Amygdala (tissue), 56 donors: ENCODE data around the gene BTG4.

ENCODE experiments used
- DNase-seq, 56 donors: peaks; one replicate each; lab custom pipeline; 2025; lab: John Stamatoyannopoulos, UW

The BTG4 gene

DNA sequence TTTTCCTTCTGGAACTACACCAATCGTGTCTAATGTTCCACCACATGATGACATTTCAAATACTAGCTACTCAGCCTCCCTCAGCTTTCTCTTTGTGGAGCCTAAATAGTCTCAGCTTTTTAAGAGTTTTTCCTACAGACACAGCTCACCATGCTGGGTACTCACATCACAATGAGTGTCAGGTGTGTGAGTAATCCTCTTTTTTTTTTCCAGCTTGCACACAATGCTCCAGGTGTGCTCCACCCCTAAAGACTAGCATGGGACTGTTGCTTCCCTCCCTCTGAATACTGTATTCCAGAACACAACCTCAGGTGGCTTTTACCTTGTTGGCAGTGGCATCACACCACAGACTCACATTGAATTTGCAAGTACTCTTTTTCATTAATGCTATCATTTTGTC lies 11.7 kb downstream of the BTG4 start:
- DNase-seq = no peak

DNA sequence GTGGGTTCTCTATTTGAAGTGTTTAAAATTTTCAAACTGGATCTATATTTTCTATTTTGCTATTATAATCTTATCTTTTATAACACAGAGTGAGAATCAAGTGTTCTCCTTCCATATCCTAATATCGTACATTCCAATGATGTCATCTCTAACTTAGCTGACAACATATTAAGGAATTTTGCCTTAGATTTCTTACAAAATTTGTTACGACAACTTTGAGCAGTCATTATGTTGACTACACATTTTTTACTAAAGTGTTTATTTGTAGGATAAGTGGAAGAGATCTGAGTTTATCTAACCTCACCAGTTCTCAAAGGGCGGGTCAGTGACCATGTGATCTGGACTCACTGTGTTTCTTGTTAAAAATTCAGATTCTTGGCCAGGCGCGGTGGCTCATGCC lies 12.7 kb downstream of the BTG4 start:
- no peak for DNase-seq

DNA sequence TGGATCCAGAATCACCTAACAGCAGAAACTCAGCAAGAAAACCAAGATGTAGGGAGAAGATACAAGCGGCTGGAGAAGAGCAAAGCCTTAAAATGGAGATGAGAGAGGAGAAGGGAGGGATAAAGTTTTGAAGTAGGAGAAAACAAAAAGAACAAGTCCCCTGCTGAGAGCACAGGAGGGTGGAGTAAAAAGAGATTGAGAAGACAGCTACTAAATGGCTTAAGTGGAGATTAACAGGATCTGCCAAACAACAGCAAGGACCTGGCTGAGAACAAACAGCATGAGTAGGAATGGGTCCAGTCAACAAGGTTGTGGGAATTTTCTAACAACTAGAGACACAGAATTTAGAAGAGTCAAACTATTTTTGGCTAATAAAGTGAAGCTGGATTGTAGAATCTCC lies 18.1 kb downstream of the BTG4 start:
- no peak for DNase-seq

- DNase-seq = no peak
Observed at GRCh38 chr11:111490496-111490895, 21.7 kb downstream of the BTG4 start.

- no peak for DNase-seq
Observed at GRCh38 chr11:111483431-111483830, 28.8 kb downstream of the BTG4 start.

GRCh38 chr11:111479666-111480065 lies 32.5 kb downstream of the BTG4 start:
- DNase-seq = no peak

- no peak for DNase-seq
Observed at GRCh38 chr11:111477898-111478297, 34.3 kb downstream of the BTG4 start.

GRCh38 chr11:111476956-111477355 lies 35.2 kb downstream of the BTG4 start:
- no peak for DNase-seq

- DNase-seq = no peak
Observed at GRCh38 chr11:111476366-111476765, 35.8 kb downstream of the BTG4 start.

DNA sequence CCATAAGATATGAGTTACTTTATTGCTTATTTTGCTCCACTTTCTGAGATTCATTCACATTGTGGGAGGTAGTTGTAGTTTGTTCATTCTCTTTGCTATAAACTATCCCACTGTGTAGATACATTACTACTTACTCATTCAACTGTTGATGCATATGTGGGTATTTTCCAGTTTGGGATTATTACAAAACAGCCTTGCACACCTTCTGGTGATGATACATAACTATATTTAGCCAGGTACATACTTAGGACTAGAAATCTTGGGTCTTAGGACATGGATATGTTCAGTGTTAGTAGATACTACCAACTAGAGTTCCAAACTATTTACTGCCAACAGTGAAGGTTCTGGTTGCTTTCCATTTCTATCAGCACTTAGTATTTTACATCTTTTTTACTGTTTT lies 37.8 kb downstream of the BTG4 start:
- no peak for DNase-seq

GRCh38 chr11:111472228-111472627 lies 40.0 kb downstream of the BTG4 start:
- no peak for DNase-seq

GRCh38 chr11:111469200-111469599 lies 43.0 kb downstream of the BTG4 start:
- DNase-seq = no peak

- no peak for DNase-seq
Observed at GRCh38 chr11:111466615-111467014, 45.6 kb downstream of the BTG4 start.

DNA sequence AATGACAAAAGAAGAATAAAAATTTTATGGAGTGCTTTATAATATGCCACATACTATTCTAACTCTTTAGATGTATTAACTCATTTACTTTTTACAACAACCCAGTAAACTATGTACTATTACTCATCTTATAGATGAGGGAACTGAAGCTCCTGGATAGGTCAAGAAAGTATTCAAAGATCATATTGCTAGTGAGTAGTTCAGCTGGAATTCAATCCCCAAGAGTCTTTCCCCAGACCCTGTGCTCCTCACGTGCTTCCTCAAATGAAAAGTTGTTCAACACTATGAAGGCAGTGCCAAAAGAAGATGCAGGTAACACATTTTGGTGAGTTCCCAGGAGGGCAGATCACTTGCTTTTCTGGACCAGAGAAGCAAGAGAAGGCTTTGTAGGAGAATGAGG lies 46.8 kb downstream of the BTG4 start:
- no peak for DNase-seq

DNA sequence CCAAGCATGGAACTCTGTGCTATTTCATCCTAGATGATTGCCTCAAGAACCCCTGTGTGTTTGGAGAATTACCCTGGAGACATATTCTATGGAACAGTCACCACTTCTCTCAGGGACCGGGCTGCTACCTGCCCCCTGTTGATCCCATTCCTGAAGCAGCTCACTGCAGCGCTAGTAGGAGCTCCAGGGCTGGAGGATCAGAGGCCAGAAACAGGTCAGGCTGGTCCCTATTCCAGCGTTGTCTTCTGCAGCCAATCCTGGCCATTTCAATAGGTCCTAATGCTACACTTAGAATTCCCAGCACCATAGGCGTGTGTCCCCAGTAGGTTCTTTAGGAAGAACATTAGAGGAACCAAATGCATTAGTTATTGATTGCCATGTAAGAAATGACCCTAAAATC lies 48.9 kb downstream of the BTG4 start:
- DNase-seq = no peak

DNA sequence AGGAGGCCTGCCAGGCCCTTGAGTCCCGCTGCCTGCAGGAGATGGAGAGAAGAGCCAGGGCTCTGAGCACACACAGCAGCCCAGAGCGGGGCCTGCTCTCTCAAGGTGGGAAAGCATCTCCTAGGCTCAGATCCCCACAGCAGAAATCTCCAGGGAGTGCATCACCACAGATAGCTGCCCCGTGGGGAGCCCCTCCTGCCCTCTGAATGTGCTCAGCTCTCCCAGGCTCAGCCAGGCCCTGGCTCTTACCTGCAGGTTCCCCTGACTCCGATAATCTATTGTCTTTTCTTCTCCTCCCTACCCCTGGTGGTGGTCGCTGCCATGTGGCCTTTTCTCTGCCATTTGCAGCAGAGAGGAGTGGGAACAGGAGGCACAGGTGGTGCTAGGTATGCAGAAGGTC lies 49.9 kb downstream of the BTG4 start:
- no peak for DNase-seq

GRCh38 chr11:111461460-111462235 lies 50.5 kb downstream of the BTG4 start:
- no peak for DNase-seq

DNA sequence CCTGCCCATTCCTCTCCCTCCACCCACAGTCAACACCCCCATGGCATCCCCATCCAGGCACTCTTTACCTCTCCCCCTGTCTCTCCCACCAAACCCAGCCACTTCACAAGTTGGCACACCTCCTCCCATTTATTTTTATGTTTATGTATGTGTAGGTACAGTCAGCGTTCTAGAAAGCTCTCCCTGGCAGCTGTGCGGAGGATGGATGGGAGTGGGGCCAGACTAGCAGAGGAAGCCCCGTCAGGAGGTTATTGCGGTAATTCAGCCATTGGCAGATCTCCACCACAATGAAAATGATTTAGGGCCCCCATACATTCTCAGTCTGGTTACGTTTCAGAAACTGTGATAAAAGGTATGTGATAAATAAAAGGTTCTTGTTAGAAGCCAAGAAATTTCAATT lies 51.3 kb downstream of the BTG4 start:
- no peak for DNase-seq

DNA sequence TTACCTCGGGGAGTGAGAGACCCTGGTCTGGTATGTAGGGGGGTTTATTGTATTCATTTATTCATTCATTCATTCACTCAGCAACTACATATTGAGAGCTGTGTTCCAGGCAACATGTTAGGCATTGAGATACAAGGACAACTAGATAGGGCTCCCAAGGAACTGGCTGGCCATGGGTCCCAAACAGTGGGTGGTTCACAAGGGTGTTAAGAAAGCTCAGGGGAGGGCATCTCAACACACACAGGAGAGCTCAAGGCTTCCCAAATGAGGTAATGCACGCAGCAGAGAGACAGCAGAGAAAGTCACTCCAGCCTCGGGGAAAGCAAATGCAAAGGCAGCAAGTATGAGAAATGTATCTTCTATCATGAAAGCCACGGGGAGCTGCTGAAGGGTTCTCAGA lies 51.8 kb downstream of the BTG4 start:
- no peak for DNase-seq

- DNase-seq = no peak
Observed at GRCh38 chr11:111459506-111460270, 52.5 kb downstream of the BTG4 start.

DNA sequence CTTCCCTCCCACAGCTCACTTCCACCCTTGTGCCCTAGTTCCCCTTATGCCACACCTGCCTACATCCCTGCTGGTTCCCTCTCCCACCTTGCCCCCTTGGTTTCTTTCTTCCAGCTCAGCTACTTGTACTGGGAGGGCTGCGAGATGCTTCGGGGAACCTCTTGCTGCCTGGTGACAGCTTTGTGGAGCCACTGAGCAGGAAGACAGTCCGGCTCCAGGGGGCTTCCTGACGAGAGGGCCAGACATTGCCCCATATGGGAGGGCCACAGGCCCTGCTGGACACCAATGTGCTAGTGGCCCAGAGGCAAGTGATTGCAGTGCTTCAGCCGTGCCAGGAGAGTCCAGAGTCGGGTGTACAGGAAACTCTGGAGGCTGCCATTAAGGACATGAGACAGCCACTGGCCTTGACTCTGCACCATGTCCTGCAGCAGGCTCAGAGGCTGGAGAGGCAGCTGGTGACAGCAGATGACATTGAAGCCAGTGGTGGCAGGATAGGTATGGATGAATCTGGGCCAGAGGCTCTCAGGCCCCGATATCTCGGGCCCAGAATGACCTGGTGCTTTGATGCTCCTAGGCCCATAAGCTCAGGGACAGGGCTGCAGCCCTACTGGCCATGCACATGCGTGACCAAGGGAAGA lies 54.3 kb downstream of the BTG4 start:
- no peak for DNase-seq
